Testis (tissue), 3 donors: Measurements from ENCODE around the gene DPP9. TPM values are rescaled to one million over a fixed set of nuclear protein-coding genes. Genes with fewer than 3 reads are reported as not detected.

Experiments used
- DNase-seq: peaks from one replicate; pipeline ENCODE4 v3.0.0-alpha.2; 2019
- H3K27ac ChIP-seq, 2 donors: fragments of 200-600 bp; sonication (generic); one replicate each; pipeline ENCODE4 v1.5.1; 2019
- H3K27me3 ChIP-seq: fragments of 200-600 bp; sonication (generic); one replicate; pipeline ENCODE4 v1.5.1; 2019
- H3K36me3 ChIP-seq: fragments of 200-600 bp; sonication (generic); one replicate; pipeline ENCODE4 v1.5.1; 2017; ENCODE audit warnings: low read depth; ENCODE audit errors: missing control alignments
- H3K4me1 ChIP-seq: fragments of 200-600 bp; sonication (generic); one replicate; pipeline ENCODE4 v1.5.1; 2019
- H3K4me3 ChIP-seq, 2 donors: fragments of 200-600 bp; sonication (generic); one replicate each; pipeline ENCODE4 v1.5.1; 2017 to 2019
- H3K9me3 ChIP-seq: fragments of 200-600 bp; sonication (generic); one replicate; pipeline ENCODE4 v1.5.1; 2017
- POLR2A ChIP-seq: fragments of 450-650 bp; IDR thresholded peaks from one replicate; pipeline ENCODE4 v1.6.1; 2017; ENCODE audit warnings: antibody characterized with exemption, mild to moderate bottlenecking, moderate library complexity
- WGBS, 2 donors: methylation state at CpG; one replicate each; pipeline ENCODE4 v1.1.5; 2018; 5-methylcytosine and 5-hydroxymethylcytosine counted together
- intact Hi-C: fragments of 100-400 bp; cut with DNase I; formaldehyde crosslinking; loops from one replicate; pipeline ENCODE4 v1.15.1; 2023; ENCODE audit warnings: low total_unique reads
- microRNA-seq, 2 donors: library from miRNA; unstranded; fragments of <30 nt; microRNA quantifications; one replicate each; pipeline ENCODE4, GENCODE V29; 2016; ENCODE audit warnings: borderline number of aligned reads in 2 of 2, borderline replicate concordance in 1 of 2
- polyA plus RNA-seq: library from polyadenylated mRNA; stranded (reverse); fragments of 350-450 nt; fragmentation: Illumina TruSeq; extraction: RNeasy Lipid Tissue Mini Kit (QIAGEN cat#74804); gene quantifications from one replicate; pipeline ENCODE4 v1.2.3, GENCODE V29; 2014; ENCODE audit warnings: low read depth, low replicate concordance; ENCODE audit not compliant: insufficient read depth
- small RNA-seq, 2 donors: library from RNA; depleted of rRNA; stranded (forward); fragments of <200 nt; gene quantifications; one replicate each; pipeline ENCODE3, GENCODE V24; 2016
- total RNA-seq, 2 donors: library from RNA; depleted of rRNA; stranded (reverse); fragments of >200 nt; gene quantifications; one replicate each; pipeline ENCODE4 v1.2.3, GENCODE V29; 2016
- TF ChIP-seq, protein P1 (sequence below), 3 experiments: fragments of 450-650 bp in 2 of 3; fragments of 200-600 bp in 1 of 3; sonication (generic) in 1 of 3; IDR thresholded peaks; one replicate each; pipeline ENCODE4 v1.5.1; 2016 to 2019; ENCODE audit warnings: antibody characterized with exemption in 3 of 3, mild to moderate bottlenecking in 2 of 3, moderate library complexity in 1 of 3

The DPP9 gene
- total and polyA plus RNA-seq, 3 donors from 2014 or later, result 24.6 to 74.2 (median 65.1) TPM

DNA sequence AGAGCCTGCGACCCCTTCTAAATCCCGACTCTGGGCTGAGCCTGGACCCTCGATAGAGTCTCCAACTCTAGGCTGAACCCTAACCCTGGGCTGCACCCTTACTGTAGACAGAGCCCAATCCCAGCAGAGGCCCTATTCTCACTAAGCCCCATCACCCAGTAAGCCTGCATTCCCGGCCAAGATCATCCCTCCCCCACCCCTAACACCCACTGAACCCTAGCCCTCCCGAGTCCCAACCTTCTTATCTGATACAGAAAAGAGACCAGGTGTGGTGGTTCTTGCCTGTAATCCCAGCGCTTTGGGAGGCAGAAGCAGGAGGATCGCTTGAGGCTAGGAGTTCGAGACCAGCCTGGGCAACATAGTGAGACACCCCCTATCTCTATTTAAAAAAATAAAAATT, 86.9 kb downstream of the DPP9 start:
- intact Hi-C loops, result loop anchor here (5.0 kb wide), 1 partner anchor 59 kb away; no protein-coding TSS in a partner anchor
- TF ChIP-seq, protein P1, sequence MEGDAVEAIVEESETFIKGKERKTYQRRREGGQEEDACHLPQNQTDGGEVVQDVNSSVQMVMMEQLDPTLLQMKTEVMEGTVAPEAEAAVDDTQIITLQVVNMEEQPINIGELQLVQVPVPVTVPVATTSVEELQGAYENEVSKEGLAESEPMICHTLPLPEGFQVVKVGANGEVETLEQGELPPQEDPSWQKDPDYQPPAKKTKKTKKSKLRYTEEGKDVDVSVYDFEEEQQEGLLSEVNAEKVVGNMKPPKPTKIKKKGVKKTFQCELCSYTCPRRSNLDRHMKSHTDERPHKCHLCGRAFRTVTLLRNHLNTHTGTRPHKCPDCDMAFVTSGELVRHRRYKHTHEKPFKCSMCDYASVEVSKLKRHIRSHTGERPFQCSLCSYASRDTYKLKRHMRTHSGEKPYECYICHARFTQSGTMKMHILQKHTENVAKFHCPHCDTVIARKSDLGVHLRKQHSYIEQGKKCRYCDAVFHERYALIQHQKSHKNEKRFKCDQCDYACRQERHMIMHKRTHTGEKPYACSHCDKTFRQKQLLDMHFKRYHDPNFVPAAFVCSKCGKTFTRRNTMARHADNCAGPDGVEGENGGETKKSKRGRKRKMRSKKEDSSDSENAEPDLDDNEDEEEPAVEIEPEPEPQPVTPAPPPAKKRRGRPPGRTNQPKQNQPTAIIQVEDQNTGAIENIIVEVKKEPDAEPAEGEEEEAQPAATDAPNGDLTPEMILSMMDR (IDR thresholded peaks at IDR 0.05), result no peak
- no peak for TF ChIP-seq POLR2A
- H3K36me3 ChIP-seq, result no peaks in the 10 kb centered on the region
- no peak overlapping the region for H3K4me3 ChIP-seq
- no peak overlapping the region for H3K27ac ChIP-seq
- DNase-seq, result no peak
- H3K27me3 ChIP-seq, result no peaks in the 10 kb centered on the region
- no peaks in the 10 kb centered on the region for H3K9me3 ChIP-seq
- peaks cover 13% of the 10 kb centered on the region for H3K4me1 ChIP-seq
- WGBS, 2 donors, result 53 to 58% methylated on average over 7 to 8 of the region's 8 CpGs

DNA sequence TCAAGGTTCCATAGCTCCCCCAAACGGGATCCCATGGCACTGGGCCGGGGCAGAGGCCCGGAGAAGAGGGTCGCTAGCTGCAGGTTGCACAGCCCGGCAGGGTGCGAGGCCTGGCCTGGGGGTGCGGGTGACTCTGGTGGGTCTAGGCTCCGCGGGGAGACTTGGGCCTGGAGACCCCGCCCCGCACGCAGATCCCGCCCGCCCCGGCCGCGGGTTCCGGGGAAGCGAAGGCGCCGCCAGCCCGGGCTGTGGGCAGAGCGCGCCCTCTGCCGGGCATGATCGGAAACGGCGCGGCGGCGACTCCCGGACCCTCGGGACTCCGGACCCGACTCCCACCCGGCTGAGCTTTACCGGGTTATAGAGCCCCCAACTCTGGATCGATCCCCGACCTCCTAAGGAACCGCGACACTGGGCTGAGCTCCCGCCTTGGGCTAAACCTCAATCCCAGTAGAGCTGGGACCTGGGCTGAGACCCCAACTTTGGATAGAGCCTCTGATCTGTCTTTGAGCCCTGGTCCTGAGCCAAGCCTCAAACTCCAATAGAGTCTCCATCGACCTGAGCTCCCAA, 87.4 kb downstream of the DPP9 start:
- no peak overlapping the region for H3K27ac ChIP-seq
- peaks cover 13% of the 10 kb centered on the region for H3K4me1 ChIP-seq
- WGBS, 2 donors, result 0 to 2% methylated on average over 9 to 31 of the region's 43 CpGs

DNA sequence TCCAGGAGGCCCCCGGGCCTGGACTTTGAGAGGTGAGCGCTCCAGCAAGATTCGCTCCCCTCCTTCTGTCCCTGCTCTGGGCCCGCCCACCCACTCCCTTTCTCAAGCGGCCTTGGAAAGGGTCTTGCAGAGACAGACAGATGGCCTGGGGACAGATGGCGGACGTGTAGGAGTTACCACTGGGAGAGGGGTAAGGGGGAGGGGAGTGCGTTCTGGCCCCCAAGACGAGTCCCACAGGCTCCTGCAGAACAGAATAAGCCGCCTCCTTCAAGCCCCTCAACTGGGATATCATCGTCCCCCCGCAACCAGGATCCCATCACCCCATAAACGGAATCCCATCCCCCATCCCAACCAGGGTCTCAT, 87.9 kb downstream of the DPP9 start:
- WGBS, 2 donors, result 0 to 22% methylated on average over 3 to 13 of the region's 13 CpGs
- Histone ChIP-seq H3K4me3 (peak overlapping the region; percentile 29 to 36), H3K4me1 (peaks cover 13% of the 10 kb centered on the region), H3K9me3 (no peaks in the 10 kb centered on the region), H3K27ac (no peak overlapping the region), H3K36me3 (no peaks in the 10 kb centered on the region), H3K27me3 (no peaks in the 10 kb centered on the region)
- intact Hi-C loops, result loop anchor here (5.0 kb wide), 1 partner anchor 58 kb away; no protein-coding TSS in a partner anchor
- no peak for DNase-seq
- TF ChIP-seq, protein P1 (IDR thresholded peaks at IDR 0.05), result no peak
- TF ChIP-seq POLR2A, result no peak

More for the DNA sequence above, 87.4 kb downstream of the DPP9 start:
- Histone ChIP-seq H3K27me3 (no peaks in the 10 kb centered on the region), H3K4me3 (peak overlapping the region; percentile 29 to 36), H3K9me3 (no peaks in the 10 kb centered on the region), H3K36me3 (no peaks in the 10 kb centered on the region)
- peak; percentile 64 for DNase-seq
- intact Hi-C loops, result loop anchor here (5.0 kb wide), 1 partner anchor 59 kb away; no protein-coding TSS in a partner anchor
- TF ChIP-seq POLR2A, result no peak
- TF ChIP-seq, protein P1 (IDR thresholded peaks at IDR 0.05), result peak; percentile 64 to 99 (median 82)

DNA sequence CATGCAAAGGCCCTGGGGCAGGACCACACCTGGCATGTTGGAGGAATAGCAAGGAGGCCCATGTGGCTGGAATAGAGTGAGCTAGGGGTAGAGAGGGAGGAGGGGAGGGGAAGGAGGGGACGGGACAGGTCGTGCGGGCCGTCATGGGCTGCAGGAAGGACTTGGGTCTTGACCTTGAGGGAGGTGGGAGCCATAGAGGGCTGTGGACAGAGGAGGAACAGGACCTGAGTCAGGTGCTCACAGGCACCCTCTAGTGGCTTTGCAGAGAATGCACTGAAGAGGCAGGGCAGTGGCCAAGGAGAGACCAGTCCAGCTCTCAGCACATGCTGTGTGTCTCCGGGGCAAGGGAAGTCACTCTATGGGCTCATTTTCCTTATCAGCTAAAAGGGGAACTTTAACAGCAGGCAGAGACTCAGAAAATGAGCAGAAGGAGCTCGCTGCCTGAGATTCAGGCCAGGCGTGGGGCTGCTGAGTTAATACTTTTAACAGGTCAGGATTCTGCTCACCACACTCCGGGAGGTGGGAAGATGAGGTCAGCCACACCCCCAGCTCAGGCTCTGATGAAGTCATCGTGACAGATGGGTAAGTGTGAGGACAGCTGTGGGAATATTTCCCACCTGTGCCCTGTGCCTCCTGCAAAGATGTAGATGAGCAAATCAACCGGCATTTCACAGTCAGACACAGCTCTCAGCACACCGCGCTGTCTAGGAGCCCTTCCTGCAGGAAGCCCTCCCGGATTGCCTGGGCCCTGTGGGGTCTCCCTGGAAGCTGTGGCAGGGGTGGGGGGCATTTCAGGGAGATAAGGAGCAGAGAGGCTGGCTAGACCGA, 90.3 kb downstream of the DPP9 start:
- 53 to 55% methylated on average over 14 of the region's 14 CpGs for WGBS, 2 donors
- no peak overlapping the region for H3K4me3 ChIP-seq
- DNase-seq, result peak; percentile 67
- H3K36me3 ChIP-seq, result no peaks in the 10 kb centered on the region
- peaks cover under 1% of the 10 kb centered on the region for H3K4me1 ChIP-seq
- intact Hi-C loops, result no loop called here
- TF ChIP-seq POLR2A, result no peak
- TF ChIP-seq, protein P1 (IDR thresholded peaks at IDR 0.05), result peak; percentile 46 to 69 (median 47)
- no peak overlapping the region for H3K27ac ChIP-seq
- no peaks in the 10 kb centered on the region for H3K9me3 ChIP-seq
- H3K27me3 ChIP-seq, result no peaks in the 10 kb centered on the region

Small RNA genes lying within 50 kb of the gene (microRNA-seq; reads per million reads assigned to microRNA genes)
- 3.5 to 5.5 reads per million in 2 donors for gene MIR7-3

Small RNA genes lying within 50 kb of the gene (small RNA-seq; reads per million reads assigned to genes)
- gene MIR7-3, result 0 reads per million in 2 donors

Other genes starting within 250 kb of the DPP9 start
- gene PLIN4, start 205.4 kb downstream of the DPP9 start, total RNA-seq, result 1 to 10 TPM; 2.8 to 3.7 TPM
- gene PLIN4, start 205.4 kb downstream of the DPP9 start, polyA plus RNA-seq, result 4.0 TPM
- gene PLIN5, start 188.6 kb downstream of the DPP9 start, total RNA-seq, result 1 to 10 TPM; 7.4 to 8.5 TPM
- gene PLIN5, start 188.6 kb downstream of the DPP9 start, polyA plus RNA-seq, result 3.8 TPM
- under 1 TPM; 0.24 to 0.25 TPM for gene LRG1, start 183.8 kb downstream of the DPP9 start, total RNA-seq
- 0.58 TPM for gene LRG1, start 183.8 kb downstream of the DPP9 start, polyA plus RNA-seq
- 1 to 10 TPM; 3.5 to 4.2 TPM for gene SEMA6B, start 164.2 kb downstream of the DPP9 start, total RNA-seq
- 5.0 TPM for gene SEMA6B, start 164.2 kb downstream of the DPP9 start, polyA plus RNA-seq
- 10 to 100 TPM in 1 of 2 donors, 1 to 10 TPM in 1; 9.7 to 15.9 TPM for gene TNFAIP8L1, start 84.3 kb downstream of the DPP9 start, total RNA-seq
- gene TNFAIP8L1, start 84.3 kb downstream of the DPP9 start, polyA plus RNA-seq, result 13.4 TPM
- gene MYDGF, start 53.5 kb downstream of the DPP9 start, total RNA-seq, result 10 to 100 TPM; 51.6 to 61.4 TPM
- 87.0 TPM for gene MYDGF, start 53.5 kb downstream of the DPP9 start, polyA plus RNA-seq
- gene FEM1A, start 67.9 kb upstream of the DPP9 start, total RNA-seq, result 10 to 100 TPM; 14.3 to 15.8 TPM
- gene FEM1A, start 67.9 kb upstream of the DPP9 start, polyA plus RNA-seq, result 7.5 TPM
- 1 to 10 TPM; 5.0 to 6.3 TPM for gene TICAM1, start 107.9 kb upstream of the DPP9 start, total RNA-seq
- gene TICAM1, start 107.9 kb upstream of the DPP9 start, polyA plus RNA-seq, result 4.8 TPM
- gene PLIN3, start 143.8 kb upstream of the DPP9 start, total RNA-seq, result 10 to 100 TPM; 63.4 to 82.8 TPM
- gene PLIN3, start 143.8 kb upstream of the DPP9 start, polyA plus RNA-seq, result 109 TPM
- 10 to 100 TPM in 1 of 2 donors, 1 to 10 TPM in 1; 8.7 to 17.4 TPM for gene ARRDC5, start 179.1 kb upstream of the DPP9 start, total RNA-seq
- 26.2 TPM for gene ARRDC5, start 179.1 kb upstream of the DPP9 start, polyA plus RNA-seq
- gene UHRF1, start 185.7 kb upstream of the DPP9 start, total RNA-seq, result 10 to 100 TPM in 1 of 2 donors, 1 to 10 TPM in 1; 10.0 to 11.7 TPM
- gene UHRF1, start 185.7 kb upstream of the DPP9 start, polyA plus RNA-seq, result 9.3 TPM
- 10 to 100 TPM; 67.7 to 72.7 TPM for gene KDM4B, start 245.3 kb upstream of the DPP9 start, total RNA-seq
- gene KDM4B, start 245.3 kb upstream of the DPP9 start, polyA plus RNA-seq, result 33.3 TPM